ENCODE results near the gene MYZAP. TPM values are rescaled to one million over a fixed set of nuclear protein-coding genes. Genes with fewer than 3 reads are reported as not detected.

MYZAP gene
- polyA plus RNA-seq, 2 of the 4 experiments (the other 2 are of a cell fraction) = 1.2 to 2.4 TPM

- FAIRE-seq (no peak), ATAC-seq (no peak), DNase-seq (ENCODE audit: low read depth in 1 of 2, low spot score in 1 of 2) (no peak)
- Histone ChIP-seq H3K27ac (no peak overlapping the region), H3K4me2 (no peak overlapping the region), H3K4me3 (no peak overlapping the region), H3K9me3 (no peaks in the 10 kb centered on the region), H3K4me1 (no peaks in the 10 kb centered on the region)
- CTCF ChIA-PET = interaction anchor here (1.2 to 3.4 kb wide), 6 partner anchors 11 to 345 kb away, joined by 3 to 36 read pairs (median 4); no protein-coding TSS in a partner anchor
- WGBS (ENCODE audit: missing lambda C conversion rate) = 95% methylated on average over 3 of the region's 3 CpGs
- TF ChIP-seq, protein P1, sequence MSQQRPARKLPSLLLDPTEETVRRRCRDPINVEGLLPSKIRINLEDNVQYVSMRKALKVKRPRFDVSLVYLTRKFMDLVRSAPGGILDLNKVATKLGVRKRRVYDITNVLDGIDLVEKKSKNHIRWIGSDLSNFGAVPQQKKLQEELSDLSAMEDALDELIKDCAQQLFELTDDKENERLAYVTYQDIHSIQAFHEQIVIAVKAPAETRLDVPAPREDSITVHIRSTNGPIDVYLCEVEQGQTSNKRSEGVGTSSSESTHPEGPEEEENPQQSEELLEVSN (IDR thresholded peaks at IDR 0.05; ENCODE audit: borderline replicate concordance, low read depth) = no peak
- TF ChIP-seq ZSCAN20 (CRISPR knock-in tag; IDR thresholded peaks at IDR 0.05) = no peak
- TF ChIP-seq RFX5 (IDR thresholded peaks at IDR 0.05) = no peak
- no peak for TF ChIP-seq KDM5A (IDR thresholded peaks at IDR 0.05)
- TF ChIP-seq POLR2A (IDR thresholded peaks at IDR 0.05; ENCODE audit: low read length) = no peak
- no peak for TF ChIP-seq ZC3H11A (IDR thresholded peaks at IDR 0.05)
- TF ChIP-seq NPAS2 (CRISPR knock-in tag; IDR thresholded peaks at IDR 0.05; ENCODE audit: borderline replicate concordance) = no peak
- no peak for TF ChIP-seq HOXB5 (CRISPR knock-in tag; IDR thresholded peaks at IDR 0.05)
- TF ChIP-seq FOXS1 (CRISPR knock-in tag; IDR thresholded peaks at IDR 0.05) = no peak
- no peak for TF ChIP-seq ATOH8 (CRISPR knock-in tag; IDR thresholded peaks at IDR 0.05; ENCODE audit: low read depth)
- no peak for TF ChIP-seq NR3C1 (IDR thresholded peaks at IDR 0.05)
- TF ChIP-seq EP300 (IDR thresholded peaks at IDR 0.05) = no peak
- no peak for TF ChIP-seq FOSL2 (IDR thresholded peaks at IDR 0.05)
- no peak for TF ChIP-seq FOSL2 (CRISPR knock-in tag; IDR thresholded peaks at IDR 0.05)
- no peak for TF ChIP-seq CHD4 (IDR thresholded peaks at IDR 0.05; ENCODE audit: borderline replicate concordance)
- TF ChIP-seq ZFP36 (IDR thresholded peaks at IDR 0.05; ENCODE audit: borderline replicate concordance, partially characterized antibody) = no peak
- TF ChIP-seq TFCP2L1 (CRISPR knock-in tag; IDR thresholded peaks at IDR 0.05) = no peak
- TF ChIP-seq, protein P2, sequence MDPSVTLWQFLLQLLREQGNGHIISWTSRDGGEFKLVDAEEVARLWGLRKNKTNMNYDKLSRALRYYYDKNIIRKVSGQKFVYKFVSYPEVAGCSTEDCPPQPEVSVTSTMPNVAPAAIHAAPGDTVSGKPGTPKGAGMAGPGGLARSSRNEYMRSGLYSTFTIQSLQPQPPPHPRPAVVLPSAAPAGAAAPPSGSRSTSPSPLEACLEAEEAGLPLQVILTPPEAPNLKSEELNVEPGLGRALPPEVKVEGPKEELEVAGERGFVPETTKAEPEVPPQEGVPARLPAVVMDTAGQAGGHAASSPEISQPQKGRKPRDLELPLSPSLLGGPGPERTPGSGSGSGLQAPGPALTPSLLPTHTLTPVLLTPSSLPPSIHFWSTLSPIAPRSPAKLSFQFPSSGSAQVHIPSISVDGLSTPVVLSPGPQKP (IDR thresholded peaks at IDR 0.05; ENCODE audit: low read depth, low read length) = no peak
- no peak for TF ChIP-seq HES2 (IDR thresholded peaks at IDR 0.05)
- POLR2A ChIA-PET = no interaction called here
Measured at GRCh38 chr15:57720867-57721266, 129.2 kb downstream of the MYZAP start.

DNA sequence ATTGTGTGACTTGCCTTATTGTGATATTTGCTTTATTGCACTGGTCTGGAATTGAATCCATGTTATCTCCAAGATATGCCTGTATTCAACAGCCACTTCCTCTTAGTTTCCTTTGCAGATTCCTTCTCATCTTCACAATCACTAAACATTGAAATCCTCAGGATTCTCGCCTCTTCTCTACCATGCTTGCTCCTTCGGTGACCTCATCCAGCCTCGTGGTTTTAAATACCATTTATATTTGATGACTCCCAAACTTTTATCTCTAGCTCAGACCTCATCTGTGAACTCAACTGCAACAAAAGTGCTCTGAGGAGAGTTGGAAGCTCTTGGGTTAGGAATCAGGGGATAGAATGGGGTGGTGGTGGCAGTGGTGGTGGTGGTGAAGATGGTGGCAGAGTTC is 134.7 kb downstream of the MYZAP start:
- H3K9me3 ChIP-seq = no peaks in the 10 kb centered on the region
- DNase-seq (ENCODE audit: low read depth in 1 of 2, low spot score in 1 of 2) (no peak), FAIRE-seq (no peak), ATAC-seq (no peak)
- H3K4me2 ChIP-seq = no peak overlapping the region
- H3K27ac ChIP-seq = no peak overlapping the region
- POLR2A ChIA-PET = no interaction called here
- CTCF ChIA-PET = no interaction called here
- H3K4me1 ChIP-seq = no peaks in the 10 kb centered on the region
- H3K4me3 ChIP-seq = no peak overlapping the region
- no peak for TF ChIP-seq PHF8 (IDR thresholded peaks at IDR 0.05; ENCODE audit: borderline replicate concordance, low read depth)
- 87% methylated on average over 3 of the region's 3 CpGs for WGBS (ENCODE audit: missing lambda C conversion rate)

- no peaks in the 10 kb centered on the region for H3K9me3 ChIP-seq
- H3K4me3 ChIP-seq = no peak overlapping the region
- ChIA-PET CTCF (no interaction called here), POLR2A (no interaction called here)
- FAIRE-seq (no peak), ATAC-seq (no peak), DNase-seq (ENCODE audit: low read depth in 1 of 2, low spot score in 1 of 2) (no peak)
- TF ChIP-seq NR3C1 (IDR thresholded peaks at IDR 0.05) (no peak), ATOH8 (CRISPR knock-in tag; IDR thresholded peaks at IDR 0.05; ENCODE audit: low read depth) (no peak), RARB (CRISPR knock-in tag; IDR thresholded peaks at IDR 0.05) (no peak), JUN (IDR thresholded peaks at IDR 0.05) (no peak), SREBF2 (IDR thresholded peaks at IDR 0.05) (no peak)
- TF ChIP-seq, protein P1 (IDR thresholded peaks at IDR 0.05; ENCODE audit: borderline replicate concordance, low read depth) = no peak
- no peaks in the 10 kb centered on the region for H3K4me1 ChIP-seq
- no peak overlapping the region for H3K27ac ChIP-seq
- WGBS (ENCODE audit: missing lambda C conversion rate) = 88% methylated on average over 6 of the region's 6 CpGs
- H3K4me2 ChIP-seq = no peak overlapping the region
Measured at GRCh38 chr15:57727031-57727430, 135.3 kb downstream of the MYZAP start.
